ENCODE data around the gene SHISAL1.

- TF ChIP-seq GATA2 (IDR thresholded peaks at IDR 0.05; ENCODE audit: low read depth, low read length) (no peak), GATA3 (IDR thresholded peaks at IDR 0.05; ENCODE audit: low read depth, low read length) (no peak)
Measured at GRCh38 chr22:44245438-44245837, 67.3 kb downstream of the SHISAL1 start.

Measured in SH-SY5Y (cell line).